Measurements from ENCODE around the gene PCSK4. TPM values are rescaled to one million over a fixed set of nuclear protein-coding genes. Genes with fewer than 3 reads are reported as not detected.

The PCSK4 gene
- total RNA-seq, 2 donors from 2014 or later: 1.0 to 4.4 TPM

DNA sequence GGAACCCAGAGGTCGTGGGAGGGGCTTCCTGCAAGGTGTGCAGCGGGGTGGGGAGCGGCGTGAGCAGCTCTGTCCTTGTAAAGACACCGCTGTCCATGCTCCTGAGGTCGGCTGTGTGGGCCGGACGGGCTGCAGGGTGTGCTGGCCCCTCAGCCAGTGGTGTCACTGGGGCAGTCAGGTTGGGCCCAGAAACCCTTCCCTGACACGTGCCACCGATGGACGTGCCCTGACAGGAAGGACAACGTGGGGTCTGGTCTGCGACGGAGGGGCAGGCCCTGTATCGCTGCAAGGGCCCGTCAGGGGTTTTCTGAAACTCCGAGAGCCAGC is 56.1 kb downstream of the PCSK4 start:
- Histone ChIP-seq H3K27me3 (no peaks in the 10 kb centered on the region), H3K4me3 (no peak overlapping the region), H3K4me1 (peaks cover 0 to 21% of the 10 kb centered on the region in 2 donors), H3K9me3 (no peaks in the 10 kb centered on the region), H3K27ac (no peak overlapping the region), H3K36me3 (peaks cover 57% of the 10 kb centered on the region)
- TF ChIP-seq, protein P1, sequence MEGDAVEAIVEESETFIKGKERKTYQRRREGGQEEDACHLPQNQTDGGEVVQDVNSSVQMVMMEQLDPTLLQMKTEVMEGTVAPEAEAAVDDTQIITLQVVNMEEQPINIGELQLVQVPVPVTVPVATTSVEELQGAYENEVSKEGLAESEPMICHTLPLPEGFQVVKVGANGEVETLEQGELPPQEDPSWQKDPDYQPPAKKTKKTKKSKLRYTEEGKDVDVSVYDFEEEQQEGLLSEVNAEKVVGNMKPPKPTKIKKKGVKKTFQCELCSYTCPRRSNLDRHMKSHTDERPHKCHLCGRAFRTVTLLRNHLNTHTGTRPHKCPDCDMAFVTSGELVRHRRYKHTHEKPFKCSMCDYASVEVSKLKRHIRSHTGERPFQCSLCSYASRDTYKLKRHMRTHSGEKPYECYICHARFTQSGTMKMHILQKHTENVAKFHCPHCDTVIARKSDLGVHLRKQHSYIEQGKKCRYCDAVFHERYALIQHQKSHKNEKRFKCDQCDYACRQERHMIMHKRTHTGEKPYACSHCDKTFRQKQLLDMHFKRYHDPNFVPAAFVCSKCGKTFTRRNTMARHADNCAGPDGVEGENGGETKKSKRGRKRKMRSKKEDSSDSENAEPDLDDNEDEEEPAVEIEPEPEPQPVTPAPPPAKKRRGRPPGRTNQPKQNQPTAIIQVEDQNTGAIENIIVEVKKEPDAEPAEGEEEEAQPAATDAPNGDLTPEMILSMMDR (IDR thresholded peaks at IDR 0.05): no peak
- no peak for DNase-seq (ENCODE audit: low spot score)

DNA sequence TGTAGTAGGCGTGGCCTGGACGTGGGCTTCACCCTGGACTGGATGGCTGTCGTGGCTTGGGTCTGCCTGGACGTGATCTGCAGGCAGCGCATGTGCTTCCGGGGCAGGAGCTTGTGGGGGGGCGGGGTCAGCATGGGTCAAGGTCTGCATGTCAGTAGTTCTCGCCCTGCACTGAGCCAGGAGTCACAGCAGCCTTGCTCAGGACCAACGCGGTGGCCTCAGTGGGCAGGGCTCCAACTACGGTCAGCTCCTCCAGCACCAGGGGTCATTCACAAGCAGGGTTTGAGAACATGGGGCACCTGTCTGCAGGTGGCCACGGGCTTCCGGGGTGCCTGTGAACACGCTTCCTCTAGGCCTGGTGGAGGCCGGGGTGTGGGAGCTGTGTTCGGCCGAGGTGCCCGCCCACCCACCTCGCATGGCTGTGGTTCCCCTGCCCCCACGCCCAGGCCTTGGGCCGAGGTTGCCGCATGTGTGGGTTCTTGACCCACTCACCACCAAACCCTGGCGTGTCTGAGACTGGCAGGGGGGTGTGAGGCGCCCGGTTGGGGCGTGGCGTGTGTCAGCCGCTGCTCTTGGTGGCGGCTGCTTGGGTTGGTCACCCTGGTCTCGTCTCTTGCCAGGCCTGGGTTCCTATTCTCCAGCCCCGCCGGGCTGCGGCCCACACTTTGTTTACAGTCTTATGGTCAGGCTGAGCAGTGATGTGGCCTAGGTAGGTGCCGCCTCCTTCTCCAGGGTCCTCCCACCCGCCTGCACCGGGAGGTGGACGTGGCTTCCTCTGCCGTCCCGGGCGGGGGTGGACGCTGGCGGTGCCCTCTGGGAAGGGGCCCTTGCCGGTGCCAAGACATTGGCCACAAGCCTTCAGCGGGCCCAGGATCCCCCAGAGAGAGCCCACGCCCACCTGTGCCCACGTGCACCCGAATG is 56.8 kb downstream of the PCSK4 start:
- H3K9me3 ChIP-seq: no peaks in the 10 kb centered on the region
- peaks cover 0 to 20% of the 10 kb centered on the region in 2 donors for H3K4me1 ChIP-seq
- TF ChIP-seq, protein P1 (IDR thresholded peaks at IDR 0.05): no peak
- H3K4me3 ChIP-seq: no peak overlapping the region
- no peaks in the 10 kb centered on the region for H3K27me3 ChIP-seq
- DNase-seq (ENCODE audit: low spot score): no peak
- no peak overlapping the region for H3K27ac ChIP-seq
- H3K36me3 ChIP-seq: peaks cover 63% of the 10 kb centered on the region

DNA sequence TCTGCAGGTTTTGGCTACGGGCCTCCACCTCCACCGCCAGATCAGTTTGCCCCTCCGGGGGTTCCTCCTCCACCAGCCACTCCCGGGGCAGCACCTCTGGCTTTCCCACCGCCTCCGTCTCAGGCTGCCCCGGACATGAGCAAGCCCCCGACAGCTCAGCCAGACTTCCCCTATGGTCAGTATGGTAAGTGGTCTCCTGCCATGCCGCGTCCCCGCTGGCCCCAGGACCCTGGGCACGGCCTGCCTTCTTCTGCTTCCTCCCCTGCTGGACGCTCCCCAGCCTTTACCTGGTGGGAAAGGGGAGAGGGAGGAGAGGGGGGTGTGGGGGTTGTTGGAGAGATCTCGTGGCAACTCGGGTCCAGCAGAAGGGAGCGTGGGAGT is 57.7 kb downstream of the PCSK4 start:
- Histone ChIP-seq H3K4me3 (no peak overlapping the region), H3K27me3 (no peaks in the 10 kb centered on the region), H3K36me3 (peaks cover 63% of the 10 kb centered on the region), H3K27ac (no peak overlapping the region), H3K4me1 (peaks cover 0 to 14% of the 10 kb centered on the region in 2 donors), H3K9me3 (no peaks in the 10 kb centered on the region)
- DNase-seq (ENCODE audit: low spot score): no peak
- TF ChIP-seq, protein P1 (IDR thresholded peaks at IDR 0.05): no peak

DNA sequence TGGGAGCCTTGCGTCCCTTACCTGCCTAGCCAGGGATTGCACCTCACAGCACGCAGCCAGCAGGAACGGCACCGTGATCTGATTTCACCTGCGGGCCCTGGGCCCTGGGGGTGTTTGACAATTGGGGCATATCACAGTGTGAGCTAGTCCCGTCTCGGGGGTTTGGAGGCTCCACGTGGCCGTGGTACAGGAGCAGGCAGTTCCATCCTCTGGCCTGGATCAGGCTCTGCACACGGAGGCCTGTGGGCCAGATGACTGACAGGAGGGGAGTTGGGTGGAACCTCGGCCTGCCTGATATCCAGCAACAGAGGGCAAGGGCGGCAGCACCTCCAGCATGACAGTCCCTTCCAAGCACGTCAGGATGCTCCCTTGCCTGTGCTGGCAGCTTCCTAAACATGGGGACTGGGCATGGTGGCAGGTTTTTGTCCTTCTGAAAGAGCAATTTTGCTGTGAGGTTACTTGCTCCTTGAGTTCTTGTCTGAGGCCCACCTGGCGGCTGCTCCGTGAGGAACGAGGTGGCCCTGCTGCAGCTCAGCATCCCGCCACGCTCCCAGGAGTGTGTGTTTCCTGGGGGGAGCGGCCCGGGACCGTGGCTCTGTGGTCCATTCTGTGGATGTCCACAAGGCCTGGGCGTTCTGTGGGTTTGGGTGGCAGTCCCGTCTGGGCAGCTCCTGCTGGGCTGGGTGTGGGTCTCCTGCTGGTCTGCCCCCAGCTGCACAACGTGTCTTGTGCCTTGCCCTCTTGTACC is 58.2 kb downstream of the PCSK4 start:
- TF ChIP-seq, protein P1 (IDR thresholded peaks at IDR 0.05): no peak
- Histone ChIP-seq H3K4me1 (peaks cover 0 to 14% of the 10 kb centered on the region in 2 donors), H3K36me3 (peaks cover 65% of the 10 kb centered on the region), H3K27ac (no peak overlapping the region), H3K9me3 (no peaks in the 10 kb centered on the region), H3K27me3 (no peaks in the 10 kb centered on the region), H3K4me3 (no peak overlapping the region)
- no peak for DNase-seq (ENCODE audit: low spot score)

Other genes starting within 250 kb of the PCSK4 start
- gene ATP5F1D, start 248.6 kb downstream of the PCSK4 start, total RNA-seq: 100 to 1,000 TPM; 193 to 269 TPM
- gene MIDN, start 241.8 kb downstream of the PCSK4 start, total RNA-seq: 10 to 100 TPM; 42.1 to 42.2 TPM
- 100 to 1,000 TPM; 288 to 385 TPM for gene CIRBP, start 221.0 kb downstream of the PCSK4 start, total RNA-seq
- 10 to 100 TPM; 28.9 to 29.8 TPM for gene FAM174C, start 214.8 kb downstream of the PCSK4 start, total RNA-seq
- not detected for gene EFNA2, start 204.5 kb downstream of the PCSK4 start, total RNA-seq
- 100 to 1,000 TPM; 234 to 326 TPM for gene NDUFS7, start 106.4 kb downstream of the PCSK4 start, total RNA-seq
- 10 to 100 TPM; 45.8 to 92.5 TPM for gene GAMT, start 88.8 kb downstream of the PCSK4 start, total RNA-seq
- gene DAZAP1, start 82.8 kb downstream of the PCSK4 start, total RNA-seq: 10 to 100 TPM; 32.6 to 47.5 TPM
- gene RPS15, start 52.0 kb downstream of the PCSK4 start, total RNA-seq: 1,000 to 10,000 TPM; 1,712 to 2,156 TPM
- under 1 TPM; 0.04 to 0.35 TPM for gene APC2, start 40.2 kb downstream of the PCSK4 start, total RNA-seq
- 10 to 100 TPM; 19.1 to 22.3 TPM for gene C19orf25, start 11.1 kb downstream of the PCSK4 start, total RNA-seq
- gene REEP6, start 831 bp upstream of the PCSK4 start, total RNA-seq: 1 to 10 TPM; 1.3 to 2.3 TPM
- gene ADAMTSL5, start 22.7 kb upstream of the PCSK4 start, total RNA-seq: 10 to 100 TPM; 14.5 to 27.2 TPM
- gene PLK5, start 33.7 kb upstream of the PCSK4 start, total RNA-seq: not detected
- 10 to 100 TPM in 1 of 2 donors, 1 to 10 TPM in 1; 7.5 to 17.0 TPM for gene MEX3D, start 78.0 kb upstream of the PCSK4 start, total RNA-seq
- gene MBD3, start 102.5 kb upstream of the PCSK4 start, total RNA-seq: 10 to 100 TPM; 64.3 to 86.8 TPM
- 100 to 1,000 TPM; 172 to 191 TPM for gene UQCR11, start 115.1 kb upstream of the PCSK4 start, total RNA-seq
- gene TCF3, start 162.3 kb upstream of the PCSK4 start, total RNA-seq: 10 to 100 TPM; 18.5 to 28.7 TPM

Data from right atrium auricular region (tissue), 2 donors.